K562 (cell line): ENCODE data around the gene GRB10.

Experiments
- GTF2A2 ChIP-seq: IDR thresholded peaks from 2 replicates; pipeline ENCODE4 v1.6.1; 2016; ENCODE audit warnings: mild to moderate bottlenecking, missing genetic modification characterization, missing compliant biosample characterization
- NUFIP1 ChIP-seq: fragments of 450-650 bp; IDR thresholded peaks from 2 replicates; pipeline ENCODE4 v1.6.1; 2018; ENCODE audit not compliant: partially characterized antibody
- RBM17 ChIP-seq: fragments of 200-400 bp; formaldehyde crosslinking; IDR thresholded peaks from 2 replicates; pipeline ENCODE4 v1.6.1; 2017; ENCODE audit warnings: low read depth, mild to moderate bottlenecking, low read length, borderline replicate concordance
- XRCC4 ChIP-seq: IDR thresholded peaks from one replicate; pipeline ENCODE4 v1.6.1; 2011; ENCODE audit not compliant: insufficient read depth, insufficient read length; ENCODE audit errors: extremely low read depth
- TF ChIP-seq, protein P1 (sequence below): sonication (generic); formaldehyde crosslinking; IDR thresholded peaks from 2 replicates; pipeline ENCODE4 v1.8.1; 2023; ENCODE audit warnings: mild to moderate bottlenecking, missing genetic modification reagents, moderate library complexity
- TF ChIP-seq, protein P2 (sequence below): fragments of 450-650 bp; IDR thresholded peaks from 2 replicates; pipeline ENCODE4 v1.6.1; 2017; ENCODE audit warnings: antibody characterized with exemption
- TF ChIP-seq, protein P3 (sequence below): sonication (generic); formaldehyde crosslinking; IDR thresholded peaks from 2 replicates; pipeline ENCODE4 v1.8.1; 2023; ENCODE audit warnings: mild to moderate bottlenecking, missing genetic modification reagents
- TF ChIP-seq, protein P4 (sequence below): fragments of 150-350 bp; conservative IDR thresholded peaks from 2 replicates; pipeline ENCODE4 v1.6.1; 2014; ENCODE audit warnings: low read length

DNA sequence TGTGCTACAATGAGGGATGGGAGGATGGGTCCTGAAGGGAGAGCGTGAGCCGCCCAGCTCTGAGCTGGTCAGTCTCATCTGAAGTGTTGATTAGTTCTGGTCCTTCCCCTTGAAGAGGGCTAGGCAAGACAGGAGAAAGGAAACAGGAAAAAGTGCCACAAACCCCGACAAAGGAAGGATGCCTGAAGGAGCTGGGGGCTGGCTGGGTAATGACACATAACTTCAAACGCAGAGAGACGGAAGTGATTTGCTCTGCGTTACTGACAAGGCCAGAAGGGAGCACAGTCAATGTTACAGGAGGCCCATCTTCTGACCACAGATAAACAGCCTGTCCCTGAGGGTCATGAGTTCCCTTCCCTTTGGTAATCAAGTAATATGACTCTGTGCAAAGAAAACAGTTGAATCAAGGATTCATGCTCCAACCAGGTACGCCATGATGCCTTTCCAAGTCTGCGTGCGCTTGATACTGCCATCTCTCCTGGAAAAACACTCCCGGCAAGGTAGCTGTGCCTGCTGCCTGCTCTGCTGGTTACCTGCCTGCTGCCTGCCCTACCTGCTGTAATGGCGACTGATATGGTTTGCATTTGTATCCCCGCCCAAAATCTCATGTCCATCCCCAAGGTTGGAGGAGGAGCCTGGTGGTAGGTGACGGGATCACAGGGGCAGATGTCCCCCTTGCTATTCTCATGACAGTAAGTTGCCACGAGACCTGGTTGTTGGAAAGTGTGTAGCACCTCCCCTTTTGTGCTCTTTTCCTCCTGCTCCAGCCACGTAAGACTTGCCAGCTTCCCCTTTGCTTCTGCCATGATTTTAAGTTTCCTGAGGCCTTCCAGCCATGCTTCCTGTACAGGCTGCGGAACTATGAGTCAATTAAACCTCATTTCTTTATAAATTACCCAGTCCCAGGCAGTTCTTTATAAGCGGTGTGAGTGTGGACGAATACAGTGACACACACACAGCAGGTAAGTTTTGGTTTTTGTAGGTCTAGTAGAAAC is 57.9 kb downstream of the GRB10 start:
- TF ChIP-seq GTF2A2 (tag) (no peak), RBM17 (no peak), NUFIP1 (no peak), XRCC4 (no peak)
- TF ChIP-seq, protein P1, sequence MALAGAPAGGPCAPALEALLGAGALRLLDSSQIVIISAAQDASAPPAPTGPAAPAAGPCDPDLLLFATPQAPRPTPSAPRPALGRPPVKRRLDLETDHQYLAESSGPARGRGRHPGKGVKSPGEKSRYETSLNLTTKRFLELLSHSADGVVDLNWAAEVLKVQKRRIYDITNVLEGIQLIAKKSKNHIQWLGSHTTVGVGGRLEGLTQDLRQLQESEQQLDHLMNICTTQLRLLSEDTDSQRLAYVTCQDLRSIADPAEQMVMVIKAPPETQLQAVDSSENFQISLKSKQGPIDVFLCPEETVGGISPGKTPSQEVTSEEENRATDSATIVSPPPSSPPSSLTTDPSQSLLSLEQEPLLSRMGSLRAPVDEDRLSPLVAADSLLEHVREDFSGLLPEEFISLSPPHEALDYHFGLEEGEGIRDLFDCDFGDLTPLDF (CRISPR knock-in tag) = no peak
- TF ChIP-seq, protein P2, sequence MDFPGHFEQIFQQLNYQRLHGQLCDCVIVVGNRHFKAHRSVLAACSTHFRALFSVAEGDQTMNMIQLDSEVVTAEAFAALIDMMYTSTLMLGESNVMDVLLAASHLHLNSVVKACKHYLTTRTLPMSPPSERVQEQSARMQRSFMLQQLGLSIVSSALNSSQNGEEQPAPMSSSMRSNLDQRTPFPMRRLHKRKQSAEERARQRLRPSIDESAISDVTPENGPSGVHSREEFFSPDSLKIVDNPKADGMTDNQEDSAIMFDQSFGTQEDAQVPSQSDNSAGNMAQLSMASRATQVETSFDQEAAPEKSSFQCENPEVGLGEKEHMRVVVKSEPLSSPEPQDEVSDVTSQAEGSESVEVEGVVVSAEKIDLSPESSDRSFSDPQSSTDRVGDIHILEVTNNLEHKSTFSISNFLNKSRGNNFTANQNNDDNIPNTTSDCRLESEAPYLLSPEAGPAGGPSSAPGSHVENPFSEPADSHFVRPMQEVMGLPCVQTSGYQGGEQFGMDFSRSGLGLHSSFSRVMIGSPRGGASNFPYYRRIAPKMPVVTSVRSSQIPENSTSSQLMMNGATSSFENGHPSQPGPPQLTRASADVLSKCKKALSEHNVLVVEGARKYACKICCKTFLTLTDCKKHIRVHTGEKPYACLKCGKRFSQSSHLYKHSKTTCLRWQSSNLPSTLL = no peak
- TF ChIP-seq, protein P3, sequence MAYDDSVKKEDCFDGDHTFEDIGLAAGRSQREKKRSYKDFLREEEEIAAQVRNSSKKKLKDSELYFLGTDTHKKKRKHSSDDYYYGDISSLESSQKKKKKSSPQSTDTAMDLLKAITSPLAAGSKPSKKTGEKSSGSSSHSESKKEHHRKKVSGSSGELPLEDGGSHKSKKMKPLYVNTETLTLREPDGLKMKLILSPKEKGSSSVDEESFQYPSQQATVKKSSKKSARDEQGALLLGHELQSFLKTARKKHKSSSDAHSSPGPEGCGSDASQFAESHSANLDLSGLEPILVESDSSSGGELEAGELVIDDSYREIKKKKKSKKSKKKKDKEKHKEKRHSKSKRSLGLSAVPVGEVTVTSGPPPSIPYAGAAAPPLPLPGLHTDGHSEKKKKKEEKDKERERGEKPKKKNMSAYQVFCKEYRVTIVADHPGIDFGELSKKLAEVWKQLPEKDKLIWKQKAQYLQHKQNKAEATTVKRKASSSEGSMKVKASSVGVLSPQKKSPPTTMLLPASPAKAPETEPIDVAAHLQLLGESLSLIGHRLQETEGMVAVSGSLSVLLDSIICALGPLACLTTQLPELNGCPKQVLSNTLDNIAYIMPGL (CRISPR knock-in tag) = no peak
- TF ChIP-seq, protein P4, sequence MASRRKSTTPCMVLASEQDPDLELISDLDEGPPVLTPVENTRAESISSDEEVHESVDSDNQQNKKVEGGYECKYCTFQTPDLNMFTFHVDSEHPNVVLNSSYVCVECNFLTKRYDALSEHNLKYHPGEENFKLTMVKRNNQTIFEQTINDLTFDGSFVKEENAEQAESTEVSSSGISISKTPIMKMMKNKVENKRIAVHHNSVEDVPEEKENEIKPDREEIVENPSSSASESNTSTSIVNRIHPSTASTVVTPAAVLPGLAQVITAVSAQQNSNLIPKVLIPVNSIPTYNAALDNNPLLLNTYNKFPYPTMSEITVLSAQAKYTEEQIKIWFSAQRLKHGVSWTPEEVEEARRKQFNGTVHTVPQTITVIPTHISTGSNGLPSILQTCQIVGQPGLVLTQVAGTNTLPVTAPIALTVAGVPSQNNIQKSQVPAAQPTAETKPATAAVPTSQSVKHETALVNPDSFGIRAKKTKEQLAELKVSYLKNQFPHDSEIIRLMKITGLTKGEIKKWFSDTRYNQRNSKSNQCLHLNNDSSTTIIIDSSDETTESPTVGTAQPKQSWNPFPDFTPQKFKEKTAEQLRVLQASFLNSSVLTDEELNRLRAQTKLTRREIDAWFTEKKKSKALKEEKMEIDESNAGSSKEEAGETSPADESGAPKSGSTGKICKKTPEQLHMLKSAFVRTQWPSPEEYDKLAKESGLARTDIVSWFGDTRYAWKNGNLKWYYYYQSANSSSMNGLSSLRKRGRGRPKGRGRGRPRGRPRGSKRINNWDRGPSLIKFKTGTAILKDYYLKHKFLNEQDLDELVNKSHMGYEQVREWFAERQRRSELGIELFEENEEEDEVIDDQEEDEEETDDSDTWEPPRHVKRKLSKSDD = no peak
